ENCODE measurements around the gene KCNA10. TPM values are rescaled to one million over a fixed set of nuclear protein-coding genes. Genes with fewer than 3 reads are reported as not detected.

KCNA10 gene
- total RNA-seq, 1 donor from 2014 or later = not detected

GRCh38 chr1:110535985-110536384 lies 17.0 kb upstream of the KCNA10 start:
- no peaks in the 10 kb centered on the region for H3K4me1 Mint-ChIP-seq (ENCODE audit: unreplicated experiment)

GRCh38 chr1:110533230-110533629 lies 14.3 kb upstream of the KCNA10 start:
- peaks cover 73% of the 10 kb centered on the region for H3K27me3 Mint-ChIP-seq
- no peak overlapping the region for H3K27ac Mint-ChIP-seq
- H3K9me3 Mint-ChIP-seq = no peaks in the 10 kb centered on the region
- H3K4me3 Mint-ChIP-seq = no peak overlapping the region
- H3K36me3 Mint-ChIP-seq = no peaks in the 10 kb centered on the region
- TF ChIP-seq CTCF (conservative IDR thresholded peaks at IDR 0.05) = no peak
- no peaks in the 10 kb centered on the region for H3K4me1 Mint-ChIP-seq (ENCODE audit: unreplicated experiment)
- DNase-seq (ENCODE audit: extremely low spot score, unreplicated experiment) = no peak

More at GRCh38 chr1:110535985-110536384, 17.0 kb upstream of the KCNA10 start:
- no peak for TF ChIP-seq CTCF (conservative IDR thresholded peaks at IDR 0.05)
- Mint-ChIP-seq H3K9me3 (no peaks in the 10 kb centered on the region), H3K36me3 (no peaks in the 10 kb centered on the region), H3K4me3 (no peak overlapping the region), H3K27me3 (peaks cover 53% of the 10 kb centered on the region), H3K27ac (no peak overlapping the region)
- no peak for DNase-seq (ENCODE audit: extremely low spot score, unreplicated experiment)

GRCh38 chr1:110529011-110529410 lies 10.0 kb upstream of the KCNA10 start:
- Mint-ChIP-seq H3K27ac (no peak overlapping the region), H3K4me3 (no peak overlapping the region), H3K4me1 (ENCODE audit: unreplicated experiment) (no peaks in the 10 kb centered on the region), H3K36me3 (no peaks in the 10 kb centered on the region), H3K9me3 (no peaks in the 10 kb centered on the region), H3K27me3 (peaks cover 84% of the 10 kb centered on the region)
- no peak for TF ChIP-seq CTCF (conservative IDR thresholded peaks at IDR 0.05)
- DNase-seq (ENCODE audit: extremely low spot score, unreplicated experiment) = no peak

- Mint-ChIP-seq H3K9me3 (no peaks in the 10 kb centered on the region), H3K27ac (no peak overlapping the region), H3K4me1 (ENCODE audit: unreplicated experiment) (no peaks in the 10 kb centered on the region), H3K4me3 (no peak overlapping the region), H3K27me3 (peaks cover 87% of the 10 kb centered on the region), H3K36me3 (no peaks in the 10 kb centered on the region)
- DNase-seq (ENCODE audit: extremely low spot score, unreplicated experiment) = no peak
- TF ChIP-seq CTCF (conservative IDR thresholded peaks at IDR 0.05) = no peak
Measured at GRCh38 chr1:110526201-110526780, 7.3 kb upstream of the KCNA10 start.

- Mint-ChIP-seq H3K27ac (no peak overlapping the region), H3K9me3 (no peaks in the 10 kb centered on the region), H3K4me3 (no peak overlapping the region), H3K36me3 (no peaks in the 10 kb centered on the region), H3K27me3 (peaks cover 82% of the 10 kb centered on the region), H3K4me1 (ENCODE audit: unreplicated experiment) (no peaks in the 10 kb centered on the region)
- no peak for TF ChIP-seq CTCF (conservative IDR thresholded peaks at IDR 0.05)
- no peak for DNase-seq (ENCODE audit: extremely low spot score, unreplicated experiment)
Measured at GRCh38 chr1:110525249-110525595, 6.2 kb upstream of the KCNA10 start.
